Measurements from ENCODE around the gene SEC61G.

The SEC61G gene

GRCh38 chr7:54758702-54759592 lies at the start of gene SEC61G:
Gene SEC61G (minus strand): TSS chr7:54759211. CDS start chr7:54757588, 1,623 bp downstream.
- Mint-ChIP-seq H3K36me3 (peaks cover 2 to 9% of the 10 kb centered on the region in 2 donors), H3K9me3 (no peaks in the 10 kb centered on the region)

GRCh38 chr7:54802841-54803240 lies 43.8 kb upstream of the SEC61G start:
- Mint-ChIP-seq H3K4me3 (no peak overlapping the region), H3K27me3 (no peaks in the 10 kb centered on the region), H3K9me3 (peaks cover 0 to 2% of the 10 kb centered on the region in 2 donors), H3K4me1 (no peaks in the 10 kb centered on the region), H3K27ac (no peak overlapping the region), H3K36me3 (no peaks in the 10 kb centered on the region)
- ATAC-seq (replicated peaks): no peak
- no peak for DNase-seq

More at GRCh38 chr7:54758702-54759592, at the start of gene SEC61G:
- Mint-ChIP-seq H3K4me1 (peaks cover 8 to 24% of the 10 kb centered on the region in 2 donors), H3K4me3 (peak within 1 kb of the TSS; percentile 98 to 99), H3K27me3 (peaks cover 3 to 4% of the 10 kb centered on the region in 2 donors), H3K27ac (peak within 1 kb of the TSS; percentile 97)
- DNase-seq (peak; percentile 95), ATAC-seq (replicated peaks) (peak; percentile 95 to 97)

GRCh38 chr7:54802114-54802513 lies 43.1 kb upstream of the SEC61G start:
- Mint-ChIP-seq H3K27ac (no peak overlapping the region), H3K9me3 (peaks cover 0 to 2% of the 10 kb centered on the region in 2 donors), H3K36me3 (no peaks in the 10 kb centered on the region), H3K27me3 (no peaks in the 10 kb centered on the region), H3K4me3 (no peak overlapping the region), H3K4me1 (no peaks in the 10 kb centered on the region)
- ATAC-seq (replicated peaks) (no peak), DNase-seq (no peak)

GRCh38 chr7:54799792-54800191 lies 40.8 kb upstream of the SEC61G start:
- H3K27me3 Mint-ChIP-seq: no peaks in the 10 kb centered on the region
- no peaks in the 10 kb centered on the region for H3K36me3 Mint-ChIP-seq
- DNase-seq (no peak), ATAC-seq (replicated peaks) (no peak)
- no peak overlapping the region for H3K4me3 Mint-ChIP-seq
- H3K9me3 Mint-ChIP-seq: no peaks in the 10 kb centered on the region
- H3K4me1 Mint-ChIP-seq: no peaks in the 10 kb centered on the region
- no peak overlapping the region for H3K27ac Mint-ChIP-seq

- H3K36me3 Mint-ChIP-seq: no peaks in the 10 kb centered on the region
- H3K4me3 Mint-ChIP-seq: no peak overlapping the region
- H3K9me3 Mint-ChIP-seq: peaks cover 0 to 1% of the 10 kb centered on the region in 2 donors
- no peak for ATAC-seq (replicated peaks)
- H3K27me3 Mint-ChIP-seq: peaks cover 7% of the 10 kb centered on the region in 2 donors
- no peaks in the 10 kb centered on the region for H3K4me1 Mint-ChIP-seq
- no peak overlapping the region for H3K27ac Mint-ChIP-seq
- DNase-seq: no peak
Observed at GRCh38 chr7:54798530-54798929, 39.5 kb upstream of the SEC61G start.

- peaks cover 0 to 3% of the 10 kb centered on the region in 2 donors for H3K9me3 Mint-ChIP-seq
- H3K4me3 Mint-ChIP-seq: no peak overlapping the region
- peaks cover 13 to 14% of the 10 kb centered on the region in 2 donors for H3K27me3 Mint-ChIP-seq
- DNase-seq (no peak), ATAC-seq (replicated peaks) (no peak)
- no peak overlapping the region for H3K27ac Mint-ChIP-seq
- H3K36me3 Mint-ChIP-seq: no peaks in the 10 kb centered on the region
- no peaks in the 10 kb centered on the region for H3K4me1 Mint-ChIP-seq
Observed at GRCh38 chr7:54796853-54797252, 37.8 kb upstream of the SEC61G start.

GRCh38 chr7:54796150-54796549 lies 37.1 kb upstream of the SEC61G start:
- DNase-seq (no peak), ATAC-seq (replicated peaks) (no peak)
- Mint-ChIP-seq H3K9me3 (peaks cover 0 to 3% of the 10 kb centered on the region in 2 donors), H3K27ac (no peak overlapping the region), H3K4me3 (no peak overlapping the region), H3K36me3 (no peaks in the 10 kb centered on the region), H3K27me3 (peaks cover 19 to 21% of the 10 kb centered on the region in 2 donors), H3K4me1 (no peaks in the 10 kb centered on the region)

GRCh38 chr7:54792383-54792782 lies 33.4 kb upstream of the SEC61G start:
- DNase-seq (no peak), ATAC-seq (replicated peaks) (no peak)
- H3K27me3 Mint-ChIP-seq: peaks cover 51 to 54% of the 10 kb centered on the region in 2 donors
- H3K9me3 Mint-ChIP-seq: peaks cover 0 to 3% of the 10 kb centered on the region in 2 donors
- no peak overlapping the region for H3K4me3 Mint-ChIP-seq
- no peaks in the 10 kb centered on the region for H3K36me3 Mint-ChIP-seq
- H3K27ac Mint-ChIP-seq: no peak overlapping the region
- H3K4me1 Mint-ChIP-seq: peaks cover 0 to 5% of the 10 kb centered on the region in 2 donors

- ATAC-seq (replicated peaks) (peak; percentile 57 to 86), DNase-seq (no peak)
- no peak overlapping the region for H3K4me3 Mint-ChIP-seq
- no peaks in the 10 kb centered on the region for H3K36me3 Mint-ChIP-seq
- H3K9me3 Mint-ChIP-seq: peaks cover 0 to 2% of the 10 kb centered on the region in 2 donors
- H3K27ac Mint-ChIP-seq: no peak overlapping the region
- H3K27me3 Mint-ChIP-seq: peaks cover 61 to 65% of the 10 kb centered on the region in 2 donors
- peaks cover 0 to 5% of the 10 kb centered on the region in 2 donors for H3K4me1 Mint-ChIP-seq
Observed at GRCh38 chr7:54788664-54789063, 29.7 kb upstream of the SEC61G start.

- DNase-seq: no peak
- Mint-ChIP-seq H3K27me3 (peaks cover 43 to 47% of the 10 kb centered on the region in 2 donors), H3K4me1 (peaks cover 0 to 5% of the 10 kb centered on the region in 2 donors), H3K36me3 (no peaks in the 10 kb centered on the region), H3K9me3 (no peaks in the 10 kb centered on the region), H3K4me3 (no peak overlapping the region), H3K27ac (no peak overlapping the region)
- ATAC-seq (replicated peaks): no peak
Observed at GRCh38 chr7:54785261-54785660, 26.2 kb upstream of the SEC61G start.

GRCh38 chr7:54783952-54784351 lies 24.9 kb upstream of the SEC61G start:
- H3K9me3 Mint-ChIP-seq: no peaks in the 10 kb centered on the region
- no peaks in the 10 kb centered on the region for H3K36me3 Mint-ChIP-seq
- DNase-seq (no peak), ATAC-seq (replicated peaks) (no peak)
- no peak overlapping the region for H3K27ac Mint-ChIP-seq
- peaks cover 30 to 40% of the 10 kb centered on the region in 2 donors for H3K27me3 Mint-ChIP-seq
- H3K4me3 Mint-ChIP-seq: no peak overlapping the region
- peaks cover 0 to 4% of the 10 kb centered on the region in 2 donors for H3K4me1 Mint-ChIP-seq

- no peaks in the 10 kb centered on the region for H3K9me3 Mint-ChIP-seq
- no peak overlapping the region for H3K4me3 Mint-ChIP-seq
- H3K36me3 Mint-ChIP-seq: no peaks in the 10 kb centered on the region
- H3K27ac Mint-ChIP-seq: no peak overlapping the region
- DNase-seq: no peak
- H3K4me1 Mint-ChIP-seq: no peaks in the 10 kb centered on the region
- peaks cover 22 to 32% of the 10 kb centered on the region in 2 donors for H3K27me3 Mint-ChIP-seq
- no peak for ATAC-seq (replicated peaks)
Observed at GRCh38 chr7:54782829-54783228, 23.8 kb upstream of the SEC61G start.

- ATAC-seq (replicated peaks) (no peak), DNase-seq (no peak)
- Mint-ChIP-seq H3K27me3 (peaks cover 18 to 28% of the 10 kb centered on the region in 2 donors), H3K27ac (no peak overlapping the region), H3K4me3 (no peak overlapping the region), H3K4me1 (no peaks in the 10 kb centered on the region), H3K9me3 (peaks cover under 1% of the 10 kb centered on the region in 2 donors), H3K36me3 (peaks cover 0 to 1% of the 10 kb centered on the region in 2 donors)
Observed at GRCh38 chr7:54782314-54782713, 23.3 kb upstream of the SEC61G start.

GRCh38 chr7:54781134-54781920 lies 22.3 kb upstream of the SEC61G start:
- no peak overlapping the region for H3K4me3 Mint-ChIP-seq
- H3K36me3 Mint-ChIP-seq: peaks cover 7 to 11% of the 10 kb centered on the region in 2 donors
- no peak overlapping the region for H3K27ac Mint-ChIP-seq
- peaks cover 18 to 28% of the 10 kb centered on the region in 2 donors for H3K27me3 Mint-ChIP-seq
- DNase-seq (no peak), ATAC-seq (replicated peaks) (no peak)
- no peaks in the 10 kb centered on the region for H3K4me1 Mint-ChIP-seq
- peaks cover 9 to 10% of the 10 kb centered on the region in 2 donors for H3K9me3 Mint-ChIP-seq

Measured in stimulated activated naive B cell treated with anti-CD40 and anti-IgM and Interleukin-4, amounts not matched to agents 10 μg/mL and 1 μg/mL and 100 μg/mL, for 72 hours (primary cell).